OCI-LY3 (cell line): ENCODE measurements around the gene EEF1AKMT3.

Source experiments
- H2AFZ ChIP-seq: fragments of 200-600, 300-600 bp; shearing (Covaris generic); 2 replicates; pipeline ENCODE4 v1.6.0; 2014; ENCODE audit warnings: antibody characterized with exemption, low read depth, low read length
- H3K27ac ChIP-seq: fragments of 200-600, 300-600 bp; sonication (generic); 2 replicates; pipeline ENCODE4 v1.5.1; 2014; ENCODE audit warnings: mild to moderate bottlenecking, low read length, moderate library complexity, mixed read lengths
- H3K27me3 ChIP-seq: fragments of 200-600, 300-600 bp; sonication (generic); 2 replicates; pipeline ENCODE4 v1.6.1; 2014; ENCODE audit warnings: low read depth, low read length, mixed read lengths
- H3K36me3 ChIP-seq: fragments of 200-600, 300-600 bp; sonication (generic); replicated peaks from 2 replicates; pipeline ENCODE3; 2014; ENCODE audit warnings: low read depth, low read length, mixed read lengths
- H3K4me1 ChIP-seq: fragments of 300-600, 200-600 bp; sonication (generic); 2 replicates; pipeline ENCODE4 v1.6.1; 2014; ENCODE audit warnings: low read length, mixed read lengths
- H3K4me2 ChIP-seq: fragments of 200-600, 300-600 bp; sonication (generic); 2 replicates; pipeline ENCODE4 v1.6.1; 2014; ENCODE audit warnings: low read length, mixed read lengths
- H3K4me3 ChIP-seq: fragments of 300-600, 200-600 bp; sonication (generic); 2 replicates; pipeline ENCODE4 v1.5.1; 2014; ENCODE audit warnings: antibody characterized with exemption, mild to moderate bottlenecking, low read length, moderate library complexity
- H3K79me2 ChIP-seq: fragments of 300-600, 200-600 bp; shearing (Covaris generic); 2 replicates; pipeline ENCODE4 v1.6.1; 2014; ENCODE audit warnings: mild to moderate bottlenecking, low read length, mixed read lengths
- H3K9ac ChIP-seq: fragments of 300-600, 200-600 bp; shearing (Covaris generic); 2 replicates; pipeline ENCODE4 v1.6.0; 2014; ENCODE audit warnings: mild to moderate bottlenecking, low read length, moderate library complexity
- H3K9me3 ChIP-seq: fragments of 200-600, 300-600 bp; shearing (Covaris generic); 2 replicates; pipeline ENCODE4 v1.6.1; 2014; ENCODE audit warnings: low read length, mixed read lengths; ENCODE audit not compliant: insufficient read depth
- H4K20me1 ChIP-seq: fragments of 200-600, 300-600 bp; sonication (generic); 2 replicates; pipeline ENCODE4 v1.6.1; 2016; ENCODE audit warnings: low read length, mixed read lengths; ENCODE audit not compliant: insufficient read depth
- CTCF ChIP-seq: fragments of 200-600, 300-600 bp; sonication (generic); IDR thresholded peaks from 2 replicates; pipeline ENCODE4 v1.5.1; 2014; ENCODE audit warnings: antibody characterized with exemption, low read length, low read depth
- EZH2phosphoT487 ChIP-seq: fragments of 200-600 bp; shearing (Covaris generic); IDR thresholded peaks from 2 replicates; pipeline ENCODE4 v1.6.1; 2018; ENCODE audit warnings: antibody characterized with exemption, mixed run types, low read depth

Gene EEF1AKMT3

GRCh38 chr12:57807285-57807684, 34.9 kb downstream of the EEF1AKMT3 start:
- peaks cover 12% of the 10 kb centered on the region for H3K36me3 ChIP-seq
- H3K27me3 ChIP-seq: no peaks in the 10 kb centered on the region
- no peak overlapping the region for H3K4me2 ChIP-seq
- no peak for TF ChIP-seq CTCF
- TF ChIP-seq EZH2phosphoT487: no peak
- no peak overlapping the region for H3K27ac ChIP-seq
- no peak overlapping the region for H2AFZ ChIP-seq
- H3K9me3 ChIP-seq: no peaks in the 10 kb centered on the region
- H3K79me2 ChIP-seq: no peaks in the 10 kb centered on the region
- H3K4me3 ChIP-seq: no peak overlapping the region
- no peaks in the 10 kb centered on the region for H4K20me1 ChIP-seq
- H3K4me1 ChIP-seq: no peaks in the 10 kb centered on the region
- no peak overlapping the region for H3K9ac ChIP-seq

GRCh38 chr12:57808351-57808750, 35.9 kb downstream of the EEF1AKMT3 start:
- Histone ChIP-seq H3K79me2 (no peaks in the 10 kb centered on the region), H3K4me3 (no peak overlapping the region), H3K9me3 (no peaks in the 10 kb centered on the region), H3K4me1 (no peaks in the 10 kb centered on the region), H3K36me3 (peaks cover 12% of the 10 kb centered on the region), H3K4me2 (no peak overlapping the region), H3K9ac (no peak overlapping the region), H3K27ac (no peak overlapping the region), H2AFZ (no peak overlapping the region), H3K27me3 (no peaks in the 10 kb centered on the region), H4K20me1 (no peaks in the 10 kb centered on the region)
- no peak for TF ChIP-seq EZH2phosphoT487
- TF ChIP-seq CTCF: no peak

GRCh38 chr12:57809425-57809824, 37.0 kb downstream of the EEF1AKMT3 start:
- Histone ChIP-seq H2AFZ (no peak overlapping the region), H3K27me3 (no peaks in the 10 kb centered on the region), H3K4me2 (no peak overlapping the region), H3K4me1 (no peaks in the 10 kb centered on the region), H3K27ac (no peak overlapping the region), H4K20me1 (no peaks in the 10 kb centered on the region), H3K79me2 (no peaks in the 10 kb centered on the region), H3K9ac (no peak overlapping the region), H3K9me3 (no peaks in the 10 kb centered on the region), H3K4me3 (no peak overlapping the region), H3K36me3 (peaks cover 12% of the 10 kb centered on the region)
- TF ChIP-seq EZH2phosphoT487: no peak
- no peak for TF ChIP-seq CTCF

- Histone ChIP-seq H3K9me3 (no peaks in the 10 kb centered on the region), H4K20me1 (no peaks in the 10 kb centered on the region), H3K9ac (no peak overlapping the region), H3K27ac (no peak overlapping the region), H2AFZ (no peak overlapping the region), H3K4me3 (no peak overlapping the region), H3K79me2 (no peaks in the 10 kb centered on the region), H3K4me1 (no peaks in the 10 kb centered on the region), H3K4me2 (no peak overlapping the region), H3K36me3 (peaks cover 12% of the 10 kb centered on the region), H3K27me3 (no peaks in the 10 kb centered on the region)
- no peak for TF ChIP-seq CTCF
- TF ChIP-seq EZH2phosphoT487: no peak
These were observed 38.0 kb downstream of the EEF1AKMT3 start for GRCh38 chr12:57810450-57810849.
